GM23338 (cell line): ENCODE data around the gene RAB4A. TPM values are rescaled to one million over a fixed set of nuclear protein-coding genes. Genes with fewer than 3 reads are reported as not detected.

Source experiments
- ATAC-seq: fragments of 200-7000 bp; cut with Tn5 transposase; 3 replicates; pipeline ENCODE4 v1.9.1; 2020
- DNase-seq: peaks from one replicate; pipeline ENCODE4 v3.0.0-alpha.2; 2015; ENCODE audit warnings: low spot score
- H2AFZ ChIP-seq: fragments of 200-600 bp; sonication (generic); 2 replicates; pipeline ENCODE4 v1.8.0; 2016; ENCODE audit warnings: antibody characterized with exemption, mild to moderate bottlenecking, moderate library complexity
- H3F3A ChIP-seq: fragments of 200-600 bp; sonication (generic); replicated peaks from 2 replicates; pipeline ENCODE4 v1.8.0; 2017; ENCODE audit warnings: antibody characterized with exemption, mixed run types, low read depth
- H3K27ac ChIP-seq: fragments of 200-600 bp; sonication (generic); 2 replicates; pipeline ENCODE4 v1.6.1; 2016; ENCODE audit warnings: low read depth
- H3K27me3 ChIP-seq: fragments of 200-600 bp; sonication (generic); 2 replicates; pipeline ENCODE4 v1.8.0; 2016; ENCODE audit warnings: mild to moderate bottlenecking, mixed run types, moderate library complexity; ENCODE audit not compliant: insufficient read depth
- H3K36me3 ChIP-seq: fragments of 200-600 bp; sonication (generic); 2 replicates; pipeline ENCODE4 v1.8.0; 2016; ENCODE audit warnings: mild to moderate bottlenecking; ENCODE audit not compliant: insufficient read depth
- H3K4me1 ChIP-seq: fragments of 200-600 bp; sonication (generic); 2 replicates; pipeline ENCODE4 v1.8.0; 2016; ENCODE audit warnings: mild to moderate bottlenecking, moderate library complexity; ENCODE audit not compliant: insufficient read depth
- H3K4me2 ChIP-seq: fragments of 200-600 bp; sonication (generic); 2 replicates; pipeline ENCODE4 v1.7.1; 2017; ENCODE audit warnings: mixed run types
- H3K4me3 ChIP-seq: fragments of 200-600 bp; sonication (generic); 2 replicates; pipeline ENCODE4 v1.6.1; 2016; ENCODE audit warnings: mixed run types
- H3K79me2 ChIP-seq: fragments of 200-600 bp; sonication (generic); replicated peaks from 2 replicates; pipeline ENCODE4 v1.8.0; 2017; ENCODE audit warnings: mild to moderate bottlenecking; ENCODE audit not compliant: insufficient read depth
- H3K9me2 ChIP-seq: fragments of 200-600 bp; sonication (generic); 2 replicates; pipeline ENCODE4 v1.8.0; 2017; ENCODE audit not compliant: insufficient read depth
- H4K20me1 ChIP-seq: fragments of 200-600 bp; sonication (generic); replicated peaks from 2 replicates; pipeline ENCODE4 v1.8.0; 2017; ENCODE audit warnings: mild to moderate bottlenecking; ENCODE audit not compliant: insufficient read depth
- H3K27ac Mint-ChIP-seq: 2 replicates; pipeline ENCODE4 v1.8.0; 2020; ENCODE audit warnings: inconsistent platforms, mild to moderate bottlenecking, moderate library complexity, mixed read lengths
- H3K27me3 Mint-ChIP-seq: 3 replicates; pipeline ENCODE4 v1.8.0; 2022; ENCODE audit warnings: low read depth, mild to moderate bottlenecking, moderate library complexity, mixed read lengths, inconsistent platforms; ENCODE audit not compliant: insufficient read depth, poor library complexity
- H3K36me3 Mint-ChIP-seq: 3 replicates; pipeline ENCODE4 v1.8.0; 2021; ENCODE audit warnings: low read depth, mild to moderate bottlenecking, inconsistent platforms, moderate library complexity, mixed read lengths
- H3K4me1 Mint-ChIP-seq: 3 replicates; pipeline ENCODE4 v1.8.0; 2020; ENCODE audit warnings: mild to moderate bottlenecking, inconsistent platforms, mixed read lengths
- H3K4me3 Mint-ChIP-seq: 3 replicates; pipeline ENCODE4 v1.8.0; 2021; ENCODE audit warnings: moderate library complexity, mild to moderate bottlenecking, inconsistent platforms, mixed read lengths
- H3K9me3 Mint-ChIP-seq: 3 replicates; pipeline ENCODE4 v1.8.0; 2020; ENCODE audit warnings: moderate library complexity, mild to moderate bottlenecking, inconsistent platforms, mixed read lengths
- CREB1 ChIP-seq: fragments of 250-450 bp; sonication (Bioruptor Pico); IDR thresholded peaks from 2 replicates; pipeline ENCODE4 v1.5.0; 2020; ENCODE audit warnings: low read depth, mild to moderate bottlenecking, moderate library complexity
- EZH2 ChIP-seq: fragments of 200-600 bp; sonication (generic); IDR thresholded peaks from one replicate; pipeline ENCODE4 v1.8.0; 2017; ENCODE audit warnings: antibody characterized with exemption, mild to moderate bottlenecking, low read depth; ENCODE audit not compliant: unreplicated experiment
- EZH2phosphoT487 ChIP-seq: fragments of 200-600 bp; sonication (generic); IDR thresholded peaks from one replicate; pipeline ENCODE4 v1.8.1; 2018; ENCODE audit warnings: antibody characterized with exemption; ENCODE audit not compliant: unreplicated experiment
- JUNB ChIP-seq: IDR thresholded peaks from one replicate; pipeline ENCODE4 v1.6.1; 2016; ENCODE audit warnings: antibody characterized with exemption; ENCODE audit not compliant: unreplicated experiment
- NANOG ChIP-seq: IDR thresholded peaks from 2 replicates; pipeline ENCODE4 v1.6.1; 2016; ENCODE audit warnings: antibody characterized with exemption, borderline replicate concordance
- POLR2AphosphoS5 ChIP-seq: IDR thresholded peaks from 2 replicates; pipeline ENCODE4 v1.6.1; 2016; ENCODE audit warnings: antibody characterized with exemption, low read depth
- STAT1 ChIP-seq: IDR thresholded peaks from one replicate; pipeline ENCODE4 v1.6.1; 2016; ENCODE audit warnings: antibody characterized with exemption; ENCODE audit not compliant: unreplicated experiment
- ZNF114 ChIP-seq: fragments of 250-450 bp; sonication (Bioruptor Pico); IDR thresholded peaks from 2 replicates; pipeline ENCODE4 v1.5.0; 2020; ENCODE audit warnings: mild to moderate bottlenecking, moderate library complexity
- polyA plus RNA-seq: library from polyadenylated mRNA; unstranded; fragments of >200 nt; fragmentation: Nextera tagmentation; extraction: Ambion mirVana; gene quantifications from 2 replicates; pipeline ENCODE4 v1.2.1, GENCODE V29; 2016
- total RNA-seq: library from RNA; depleted of rRNA; stranded (reverse); fragments of >200 nt; shearing (Covaris generic); gene quantifications from 2 replicates; pipeline ENCODE4 v1.2.3, GENCODE V29; 2014
- TF ChIP-seq, protein P1 (sequence below): fragments of 250-450 bp; sonication (Bioruptor Pico); IDR thresholded peaks from 2 replicates; pipeline ENCODE4 v1.5.0; 2020; ENCODE audit warnings: mild to moderate bottlenecking, moderate library complexity
- TF ChIP-seq, protein P2 (sequence below): IDR thresholded peaks from one replicate; pipeline ENCODE4 v1.6.1; 2018; ENCODE audit warnings: antibody characterized with exemption; ENCODE audit not compliant: unreplicated experiment

RAB4A gene
- total and polyA plus RNA-seq, 2 experiments from 2014 or later, result 37.5 to 50.8 TPM

DNA sequence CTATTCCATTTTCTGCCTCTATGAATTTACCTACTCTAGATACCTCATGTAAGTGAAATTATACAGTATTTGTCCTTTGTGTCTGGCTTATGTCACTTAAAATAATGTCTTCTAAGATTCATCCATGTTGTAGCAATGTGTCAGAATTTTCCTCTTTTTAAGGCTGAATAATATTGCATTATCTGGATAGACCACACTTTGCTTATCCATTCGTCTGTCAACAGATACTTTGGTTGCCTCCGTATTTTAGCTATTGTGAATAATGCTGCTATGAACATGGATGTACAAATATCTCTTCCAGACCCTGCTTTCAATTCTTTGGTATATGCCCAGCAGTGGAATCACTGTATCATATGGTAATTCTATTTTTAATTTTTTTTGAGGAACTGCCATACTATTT lies 82.1 kb downstream of the RAB4A start (continued):
- TF ChIP-seq, protein P1, sequence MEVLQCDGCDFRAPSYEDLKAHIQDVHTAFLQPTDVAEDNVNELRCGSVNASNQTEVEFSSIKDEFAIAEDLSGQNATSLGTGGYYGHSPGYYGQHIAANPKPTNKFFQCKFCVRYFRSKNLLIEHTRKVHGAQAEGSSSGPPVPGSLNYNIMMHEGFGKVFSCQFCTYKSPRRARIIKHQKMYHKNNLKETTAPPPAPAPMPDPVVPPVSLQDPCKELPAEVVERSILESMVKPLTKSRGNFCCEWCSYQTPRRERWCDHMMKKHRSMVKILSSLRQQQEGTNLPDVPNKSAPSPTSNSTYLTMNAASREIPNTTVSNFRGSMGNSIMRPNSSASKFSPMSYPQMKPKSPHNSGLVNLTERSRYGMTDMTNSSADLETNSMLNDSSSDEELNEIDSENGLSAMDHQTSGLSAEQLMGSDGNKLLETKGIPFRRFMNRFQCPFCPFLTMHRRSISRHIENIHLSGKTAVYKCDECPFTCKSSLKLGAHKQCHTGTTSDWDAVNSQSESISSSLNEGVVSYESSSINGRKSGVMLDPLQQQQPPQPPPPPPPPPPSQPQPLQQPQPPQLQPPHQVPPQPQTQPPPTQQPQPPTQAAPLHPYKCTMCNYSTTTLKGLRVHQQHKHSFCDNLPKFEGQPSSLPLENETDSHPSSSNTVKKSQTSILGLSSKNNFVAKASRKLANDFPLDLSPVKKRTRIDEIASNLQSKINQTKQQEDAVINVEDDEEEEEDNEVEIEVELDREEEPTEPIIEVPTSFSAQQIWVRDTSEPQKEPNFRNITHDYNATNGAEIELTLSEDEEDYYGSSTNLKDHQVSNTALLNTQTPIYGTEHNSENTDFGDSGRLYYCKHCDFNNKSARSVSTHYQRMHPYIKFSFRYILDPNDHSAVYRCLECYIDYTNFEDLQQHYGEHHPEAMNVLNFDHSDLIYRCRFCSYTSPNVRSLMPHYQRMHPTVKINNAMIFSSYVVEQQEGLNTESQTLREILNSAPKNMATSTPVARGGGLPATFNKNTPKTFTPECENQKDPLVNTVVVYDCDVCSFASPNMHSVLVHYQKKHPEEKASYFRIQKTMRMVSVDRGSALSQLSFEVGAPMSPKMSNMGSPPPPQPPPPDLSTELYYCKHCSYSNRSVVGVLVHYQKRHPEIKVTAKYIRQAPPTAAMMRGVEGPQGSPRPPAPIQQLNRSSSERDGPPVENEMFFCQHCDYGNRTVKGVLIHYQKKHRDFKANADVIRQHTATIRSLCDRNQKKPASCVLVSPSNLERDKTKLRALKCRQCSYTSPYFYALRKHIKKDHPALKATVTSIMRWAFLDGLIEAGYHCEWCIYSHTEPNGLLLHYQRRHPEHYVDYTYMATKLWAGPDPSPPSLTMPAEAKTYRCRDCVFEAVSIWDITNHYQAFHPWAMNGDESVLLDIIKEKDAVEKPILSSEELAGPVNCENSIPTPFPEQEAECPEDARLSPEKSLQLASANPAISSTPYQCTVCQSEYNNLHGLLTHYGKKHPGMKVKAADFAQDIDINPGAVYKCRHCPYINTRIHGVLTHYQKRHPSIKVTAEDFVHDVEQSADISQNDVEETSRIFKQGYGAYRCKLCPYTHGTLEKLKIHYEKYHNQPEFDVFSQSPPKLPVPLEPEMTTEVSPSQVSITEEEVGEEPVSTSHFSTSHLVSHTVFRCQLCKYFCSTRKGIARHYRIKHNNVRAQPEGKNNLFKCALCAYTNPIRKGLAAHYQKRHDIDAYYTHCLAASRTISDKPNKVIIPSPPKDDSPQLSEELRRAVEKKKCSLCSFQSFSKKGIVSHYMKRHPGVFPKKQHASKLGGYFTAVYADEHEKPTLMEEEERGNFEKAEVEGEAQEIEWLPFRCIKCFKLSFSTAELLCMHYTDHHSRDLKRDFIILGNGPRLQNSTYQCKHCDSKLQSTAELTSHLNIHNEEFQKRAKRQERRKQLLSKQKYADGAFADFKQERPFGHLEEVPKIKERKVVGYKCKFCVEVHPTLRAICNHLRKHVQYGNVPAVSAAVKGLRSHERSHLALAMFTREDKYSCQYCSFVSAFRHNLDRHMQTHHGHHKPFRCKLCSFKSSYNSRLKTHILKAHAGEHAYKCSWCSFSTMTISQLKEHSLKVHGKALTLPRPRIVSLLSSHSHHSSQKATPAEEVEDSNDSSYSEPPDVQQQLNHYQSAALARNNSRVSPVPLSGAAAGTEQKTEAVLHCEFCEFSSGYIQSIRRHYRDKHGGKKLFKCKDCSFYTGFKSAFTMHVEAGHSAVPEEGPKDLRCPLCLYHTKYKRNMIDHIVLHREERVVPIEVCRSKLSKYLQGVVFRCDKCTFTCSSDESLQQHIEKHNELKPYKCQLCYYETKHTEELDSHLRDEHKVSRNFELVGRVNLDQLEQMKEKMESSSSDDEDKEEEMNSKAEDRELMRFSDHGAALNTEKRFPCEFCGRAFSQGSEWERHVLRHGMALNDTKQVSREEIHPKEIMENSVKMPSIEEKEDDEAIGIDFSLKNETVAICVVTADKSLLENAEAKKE (CRISPR knock-in tag), result no peak
- TF ChIP-seq POLR2AphosphoS5 (no peak), NANOG (no peak), EZH2phosphoT487 (no peak), ZNF114 (CRISPR knock-in tag) (no peak)

DNA sequence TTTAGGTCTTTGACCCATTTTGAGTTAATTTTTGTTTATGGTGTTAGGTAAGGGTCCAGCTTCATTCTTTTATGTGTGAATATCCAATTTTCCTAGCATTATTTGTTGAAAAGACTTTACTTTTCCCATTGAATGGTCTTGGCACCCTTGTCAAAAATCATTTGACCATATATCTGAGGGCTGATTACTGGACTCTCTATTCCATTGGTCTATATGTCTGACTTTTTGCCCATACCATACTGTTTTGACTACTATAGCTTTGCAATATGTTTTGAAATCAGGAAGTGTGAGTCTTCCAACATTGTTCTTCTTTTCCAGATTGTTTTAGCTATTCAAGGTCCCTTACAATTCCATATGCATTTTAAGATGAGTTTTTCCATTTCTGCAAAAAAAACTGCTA lies 83.3 kb downstream of the RAB4A start:
- Mint-ChIP-seq H3K36me3 (no peaks in the 10 kb centered on the region), H3K4me1 (peaks cover 3% of the 10 kb centered on the region; the same call in 2 of the 3 replicates), H3K4me3 (no peak overlapping the region), H3K27me3 (peaks cover 3% of the 10 kb centered on the region), H3K27ac (no peak overlapping the region), H3K9me3 (peaks cover 2% of the 10 kb centered on the region; the same call in 2 of the 3 replicates)
- H3K79me2 ChIP-seq, result no peaks in the 10 kb centered on the region
- 0 out of 2 replicates have a peak, but pooled peaks cover 5% of the 10 kb centered on the region for H3K9me2 ChIP-seq
- no peaks in the 10 kb centered on the region for H3K27me3 ChIP-seq
- no peak overlapping the region for H2AFZ ChIP-seq
- H4K20me1 ChIP-seq, result no peaks in the 10 kb centered on the region
- DNase-seq (no peak), ATAC-seq (no peak)
- no peaks in the 10 kb centered on the region for H3F3A ChIP-seq
- no peak overlapping the region for H3K27ac ChIP-seq
- H3K4me2 ChIP-seq, result no peak overlapping the region
- H3K4me1 ChIP-seq, result peaks cover 2% of the 10 kb centered on the region; the same call in 1 of the 2 replicates
- H3K36me3 ChIP-seq, result no peaks in the 10 kb centered on the region
- H3K4me3 ChIP-seq, result no peak overlapping the region
- TF ChIP-seq, protein P2, sequence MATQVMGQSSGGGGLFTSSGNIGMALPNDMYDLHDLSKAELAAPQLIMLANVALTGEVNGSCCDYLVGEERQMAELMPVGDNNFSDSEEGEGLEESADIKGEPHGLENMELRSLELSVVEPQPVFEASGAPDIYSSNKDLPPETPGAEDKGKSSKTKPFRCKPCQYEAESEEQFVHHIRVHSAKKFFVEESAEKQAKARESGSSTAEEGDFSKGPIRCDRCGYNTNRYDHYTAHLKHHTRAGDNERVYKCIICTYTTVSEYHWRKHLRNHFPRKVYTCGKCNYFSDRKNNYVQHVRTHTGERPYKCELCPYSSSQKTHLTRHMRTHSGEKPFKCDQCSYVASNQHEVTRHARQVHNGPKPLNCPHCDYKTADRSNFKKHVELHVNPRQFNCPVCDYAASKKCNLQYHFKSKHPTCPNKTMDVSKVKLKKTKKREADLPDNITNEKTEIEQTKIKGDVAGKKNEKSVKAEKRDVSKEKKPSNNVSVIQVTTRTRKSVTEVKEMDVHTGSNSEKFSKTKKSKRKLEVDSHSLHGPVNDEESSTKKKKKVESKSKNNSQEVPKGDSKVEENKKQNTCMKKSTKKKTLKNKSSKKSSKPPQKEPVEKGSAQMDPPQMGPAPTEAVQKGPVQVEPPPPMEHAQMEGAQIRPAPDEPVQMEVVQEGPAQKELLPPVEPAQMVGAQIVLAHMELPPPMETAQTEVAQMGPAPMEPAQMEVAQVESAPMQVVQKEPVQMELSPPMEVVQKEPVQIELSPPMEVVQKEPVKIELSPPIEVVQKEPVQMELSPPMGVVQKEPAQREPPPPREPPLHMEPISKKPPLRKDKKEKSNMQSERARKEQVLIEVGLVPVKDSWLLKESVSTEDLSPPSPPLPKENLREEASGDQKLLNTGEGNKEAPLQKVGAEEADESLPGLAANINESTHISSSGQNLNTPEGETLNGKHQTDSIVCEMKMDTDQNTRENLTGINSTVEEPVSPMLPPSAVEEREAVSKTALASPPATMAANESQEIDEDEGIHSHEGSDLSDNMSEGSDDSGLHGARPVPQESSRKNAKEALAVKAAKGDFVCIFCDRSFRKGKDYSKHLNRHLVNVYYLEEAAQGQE, result no peak
- TF ChIP-seq STAT1 (no peak), EZH2phosphoT487 (no peak), CREB1 (CRISPR knock-in tag) (no peak), JUNB (no peak), EZH2 (no peak), POLR2AphosphoS5 (no peak)
